GM12872 (cell line): Measurements from ENCODE around the gene CTSS.

Experiments used
- TF ChIP-seq, protein P1 (sequence below): IDR thresholded peaks from 3 replicates; pipeline ENCODE4 v1.5.1; 2011; ENCODE audit warnings: low read depth, mild to moderate bottlenecking, low read length, moderate library complexity; ENCODE audit not compliant: insufficient read depth

CTSS gene

DNA sequence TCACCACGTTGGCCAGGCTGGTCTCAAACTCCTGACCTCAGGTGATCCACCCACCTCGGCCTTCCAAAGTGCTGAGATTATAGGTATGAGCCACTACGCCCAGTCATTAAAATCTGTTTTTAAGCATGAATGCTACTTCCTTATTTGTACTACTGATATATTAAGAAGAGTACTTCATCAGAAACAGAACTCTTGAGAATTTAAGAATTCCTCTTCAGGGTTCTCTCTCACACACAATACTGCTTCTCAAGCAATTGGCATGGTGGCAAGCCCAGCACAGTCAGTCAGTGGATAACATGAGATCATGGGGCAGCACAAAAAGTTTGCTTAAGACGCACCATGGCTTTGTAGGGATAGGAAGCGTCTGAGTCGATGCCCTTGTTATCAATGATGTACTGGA is 14.1 kb downstream of the CTSS start:
- TF ChIP-seq, protein P1, sequence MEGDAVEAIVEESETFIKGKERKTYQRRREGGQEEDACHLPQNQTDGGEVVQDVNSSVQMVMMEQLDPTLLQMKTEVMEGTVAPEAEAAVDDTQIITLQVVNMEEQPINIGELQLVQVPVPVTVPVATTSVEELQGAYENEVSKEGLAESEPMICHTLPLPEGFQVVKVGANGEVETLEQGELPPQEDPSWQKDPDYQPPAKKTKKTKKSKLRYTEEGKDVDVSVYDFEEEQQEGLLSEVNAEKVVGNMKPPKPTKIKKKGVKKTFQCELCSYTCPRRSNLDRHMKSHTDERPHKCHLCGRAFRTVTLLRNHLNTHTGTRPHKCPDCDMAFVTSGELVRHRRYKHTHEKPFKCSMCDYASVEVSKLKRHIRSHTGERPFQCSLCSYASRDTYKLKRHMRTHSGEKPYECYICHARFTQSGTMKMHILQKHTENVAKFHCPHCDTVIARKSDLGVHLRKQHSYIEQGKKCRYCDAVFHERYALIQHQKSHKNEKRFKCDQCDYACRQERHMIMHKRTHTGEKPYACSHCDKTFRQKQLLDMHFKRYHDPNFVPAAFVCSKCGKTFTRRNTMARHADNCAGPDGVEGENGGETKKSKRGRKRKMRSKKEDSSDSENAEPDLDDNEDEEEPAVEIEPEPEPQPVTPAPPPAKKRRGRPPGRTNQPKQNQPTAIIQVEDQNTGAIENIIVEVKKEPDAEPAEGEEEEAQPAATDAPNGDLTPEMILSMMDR, result no peak

DNA sequence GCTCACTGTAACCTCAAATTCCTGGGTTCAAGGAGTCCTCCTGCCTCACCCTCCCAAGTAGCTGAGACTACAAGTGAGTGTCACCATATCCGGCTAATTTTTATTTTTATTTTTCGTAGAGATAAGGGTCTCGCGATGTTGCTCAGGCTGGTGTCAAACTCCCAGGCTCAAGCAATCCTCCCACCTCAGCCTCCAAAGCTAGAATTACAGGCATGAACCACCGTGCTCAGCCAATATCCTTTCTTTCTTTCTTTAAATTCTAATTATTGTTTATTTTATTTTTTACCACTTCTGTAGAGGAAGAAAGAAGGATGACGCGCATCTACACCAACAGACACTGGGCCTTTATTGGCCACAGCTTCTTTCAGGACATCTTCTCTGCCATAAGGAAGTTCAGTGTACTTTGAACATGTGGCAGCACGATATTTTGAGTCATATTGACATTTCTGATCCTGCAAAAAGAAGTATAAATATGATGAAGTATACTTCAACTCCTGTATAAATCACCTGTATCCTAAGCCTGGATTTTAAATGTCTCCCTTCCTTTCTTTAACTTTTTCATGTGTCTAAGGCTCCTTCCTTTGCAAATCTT is 15.8 kb downstream of the CTSS start:
- TF ChIP-seq, protein P1, result no peak

DNA sequence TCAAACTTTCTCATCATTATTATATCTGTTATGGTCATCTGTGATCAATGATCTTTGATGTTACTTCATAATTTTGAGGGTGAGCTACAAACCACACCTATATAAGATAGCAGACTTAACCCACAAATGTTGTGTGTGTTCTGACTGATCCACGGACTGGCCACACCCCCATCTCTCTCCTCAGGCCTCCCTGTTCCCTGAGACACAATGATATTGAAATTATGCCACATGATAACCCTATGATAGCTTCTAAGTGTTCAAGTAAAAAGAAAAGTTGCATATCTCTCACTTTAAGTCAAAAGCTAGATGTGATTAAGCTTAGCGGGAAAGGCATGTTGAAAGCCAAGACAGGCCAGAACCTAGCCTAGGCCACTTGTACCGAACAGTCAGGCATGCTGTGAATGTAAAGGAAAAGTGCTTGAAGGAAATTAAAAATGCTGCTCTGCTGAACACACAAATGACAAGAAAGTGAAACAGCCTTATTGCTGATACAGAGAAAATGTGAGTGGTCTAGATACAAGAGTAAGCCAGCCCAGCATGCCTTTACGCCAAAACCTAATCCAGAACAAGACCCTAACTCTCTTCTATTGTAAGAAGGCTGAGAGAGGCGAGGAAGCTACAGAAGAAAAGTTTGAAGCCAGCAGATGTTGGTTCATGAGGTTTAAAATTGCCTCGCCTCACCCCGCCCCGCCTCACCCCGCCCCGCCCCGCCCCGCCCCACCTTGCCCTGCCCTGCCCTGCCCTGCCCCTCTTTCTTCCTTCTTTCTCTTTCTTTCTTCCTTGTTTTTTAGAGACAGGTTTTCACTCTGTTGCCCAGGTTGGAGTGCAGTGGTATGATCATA is 16.5 kb downstream of the CTSS start:
- TF ChIP-seq, protein P1, result no peak

DNA sequence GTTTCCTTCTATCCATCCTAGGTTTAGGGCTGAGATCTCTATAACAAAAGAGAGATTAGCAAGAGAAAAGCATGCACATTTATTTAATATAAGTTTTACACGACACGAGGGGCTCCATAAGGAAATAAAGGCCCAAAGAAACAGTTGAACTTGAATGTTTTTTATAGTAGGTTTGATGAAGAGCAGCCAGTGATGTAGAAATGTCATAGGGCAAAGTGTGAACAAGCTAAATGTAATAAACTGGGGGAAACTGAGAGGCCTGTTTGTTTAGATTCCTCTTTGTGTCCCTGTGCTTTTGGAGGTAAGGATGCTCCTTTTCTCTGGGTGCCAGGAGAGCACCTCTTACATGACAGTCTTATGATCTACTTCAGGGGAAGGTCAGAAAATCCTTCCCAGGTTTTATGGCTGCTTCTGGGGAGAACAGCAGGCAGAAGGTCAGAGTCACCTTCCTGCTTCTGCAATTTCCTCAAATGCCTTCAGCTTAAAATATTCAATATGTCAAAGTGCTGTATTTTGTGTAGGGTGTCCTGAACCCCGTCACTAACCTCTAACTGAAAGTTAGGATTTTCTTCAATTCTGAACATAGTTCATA is 35.4 kb downstream of the CTSS start:
- TF ChIP-seq, protein P1, result no peak

DNA sequence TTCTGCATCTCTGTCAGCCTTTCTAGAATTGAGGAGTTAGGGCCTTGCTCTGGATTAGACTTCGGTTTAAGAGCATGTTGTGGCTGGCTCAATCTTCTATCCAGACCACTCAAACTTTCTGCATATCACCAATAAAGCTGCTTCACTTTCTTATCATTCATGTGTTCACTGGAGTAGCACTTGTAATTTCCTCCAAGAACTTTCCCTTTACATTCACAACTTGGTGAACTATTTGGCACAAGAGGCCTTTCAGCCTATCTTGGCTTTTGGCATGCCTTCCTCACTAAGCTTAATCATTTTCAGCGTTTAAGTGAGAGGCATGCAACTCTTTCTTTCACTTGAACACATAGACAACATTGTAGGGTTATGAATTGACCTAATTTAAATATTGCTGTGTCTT is 41.2 kb downstream of the CTSS start:
- TF ChIP-seq, protein P1, result no peak

DNA sequence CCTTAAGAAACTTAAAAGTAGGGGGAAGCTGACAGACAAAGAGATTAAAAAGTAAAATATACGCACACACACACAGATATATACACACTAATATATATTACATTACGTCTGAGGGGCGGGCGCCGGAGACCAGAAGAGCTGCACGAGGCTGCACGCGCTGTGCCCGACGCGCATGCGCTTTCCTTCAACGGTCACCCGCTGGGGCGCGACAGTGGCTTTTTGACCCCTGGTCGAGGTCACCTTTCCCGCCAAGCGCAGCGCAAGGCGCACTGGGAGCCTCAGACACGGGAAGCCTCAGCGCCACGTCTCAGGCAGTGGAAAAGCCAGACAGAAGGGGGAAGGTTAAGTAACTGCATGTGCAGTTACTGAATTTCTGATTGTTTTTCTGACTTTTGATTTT is 44.9 kb downstream of the CTSS start, which contains the start of gene HORMAD1:
Gene HORMAD1, minus strand, starts transcription at position 193 of the 400 bp plus-strand sequence. CDS start 1,390 bp downstream, outside the sequence.
- TF ChIP-seq, protein P1, result no peak

DNA sequence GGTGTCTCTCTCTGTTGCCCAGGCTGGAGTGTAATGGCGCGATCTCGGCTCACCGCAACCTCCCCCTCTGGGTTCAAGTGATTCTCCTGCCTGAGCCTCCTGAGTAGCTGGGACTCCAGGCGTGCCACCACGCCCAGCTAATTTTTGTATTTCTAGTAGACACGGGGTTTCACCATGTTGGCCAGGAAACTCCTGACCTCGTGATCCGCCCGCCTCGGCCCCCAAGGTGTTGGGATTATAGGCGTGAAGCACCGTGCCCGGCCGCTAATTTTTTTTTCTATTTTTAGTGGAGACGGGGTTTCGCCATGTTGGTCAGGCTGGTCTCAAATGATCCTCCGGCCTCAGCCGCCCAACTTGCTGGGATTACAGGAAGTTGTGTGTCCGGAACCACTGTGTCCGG is 45.5 kb downstream of the CTSS start:
- TF ChIP-seq, protein P1, result no peak
